ENCODE measurements around the gene CCDC169.

DNA sequence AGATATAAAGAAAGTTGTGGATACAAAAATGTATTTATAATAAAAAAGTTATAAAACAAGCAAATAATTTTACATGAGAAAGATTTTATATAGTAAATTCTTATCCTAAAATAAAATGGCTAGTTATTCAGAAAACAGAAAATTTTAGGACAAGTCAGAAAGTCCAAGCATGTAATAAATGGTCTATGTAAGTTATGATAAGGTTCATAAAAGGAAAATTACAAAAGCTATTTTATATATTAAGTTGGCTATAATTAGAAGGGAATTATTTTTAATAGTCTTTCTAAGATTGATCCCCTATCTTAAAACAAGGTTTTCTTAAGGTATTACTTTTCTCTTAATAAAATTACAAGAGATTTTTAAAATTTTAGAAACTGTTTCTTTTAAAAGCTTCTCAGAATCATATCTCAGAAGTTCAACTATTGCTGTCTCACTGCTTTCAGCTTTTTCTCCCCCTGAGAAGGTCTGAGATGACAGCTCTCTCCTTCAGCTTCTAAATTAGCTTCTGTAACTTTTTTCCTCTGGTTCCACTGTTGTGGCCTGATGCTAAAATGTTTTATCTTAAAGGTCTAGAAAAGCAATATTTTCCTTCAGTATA is 8.7 kb downstream of the CCDC169 start:
- TF ChIP-seq, protein P1, sequence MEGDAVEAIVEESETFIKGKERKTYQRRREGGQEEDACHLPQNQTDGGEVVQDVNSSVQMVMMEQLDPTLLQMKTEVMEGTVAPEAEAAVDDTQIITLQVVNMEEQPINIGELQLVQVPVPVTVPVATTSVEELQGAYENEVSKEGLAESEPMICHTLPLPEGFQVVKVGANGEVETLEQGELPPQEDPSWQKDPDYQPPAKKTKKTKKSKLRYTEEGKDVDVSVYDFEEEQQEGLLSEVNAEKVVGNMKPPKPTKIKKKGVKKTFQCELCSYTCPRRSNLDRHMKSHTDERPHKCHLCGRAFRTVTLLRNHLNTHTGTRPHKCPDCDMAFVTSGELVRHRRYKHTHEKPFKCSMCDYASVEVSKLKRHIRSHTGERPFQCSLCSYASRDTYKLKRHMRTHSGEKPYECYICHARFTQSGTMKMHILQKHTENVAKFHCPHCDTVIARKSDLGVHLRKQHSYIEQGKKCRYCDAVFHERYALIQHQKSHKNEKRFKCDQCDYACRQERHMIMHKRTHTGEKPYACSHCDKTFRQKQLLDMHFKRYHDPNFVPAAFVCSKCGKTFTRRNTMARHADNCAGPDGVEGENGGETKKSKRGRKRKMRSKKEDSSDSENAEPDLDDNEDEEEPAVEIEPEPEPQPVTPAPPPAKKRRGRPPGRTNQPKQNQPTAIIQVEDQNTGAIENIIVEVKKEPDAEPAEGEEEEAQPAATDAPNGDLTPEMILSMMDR (IDR thresholded peaks at IDR 0.05): no peak
- TF ChIP-seq POLR2AphosphoS5 (IDR thresholded peaks at IDR 0.05) (no peak), POLR2A (IDR thresholded peaks at IDR 0.05) (no peak), EP300 (IDR thresholded peaks at IDR 0.05; ENCODE audit: low read depth) (no peak)
